Right renal cortex interstitium (tissue), 3 donors: Measurements from ENCODE around the gene GZMH. TPM values are rescaled to one million over a fixed set of nuclear protein-coding genes. Genes with fewer than 3 reads are reported as not detected.
"Not testable (repeated sequence)": the region's sequence is repeated elsewhere in the genome, so short reads cannot be mapped to it uniquely, and the experiment has no call there.

Experiments
- DNase-seq, 3 donors: peaks; one replicate each; pipeline ENCODE4 v3.0.0-alpha.2; 2013; ENCODE audit warnings: low read depth in 3 of 3, low spot score in 2 of 3
- polyA plus RNA-seq, 3 donors: library from polyadenylated mRNA; unstranded; fragments of 120-200 nt; gene quantifications; one replicate each; pipeline ENCODE4 v1.2.1, GENCODE V29; 2013; ENCODE audit not compliant: insufficient read length in 3 of 3

GZMH gene
- polyA plus RNA-seq, 3 donors: 0.21 to 0.24 TPM; not detected in 1

DNA sequence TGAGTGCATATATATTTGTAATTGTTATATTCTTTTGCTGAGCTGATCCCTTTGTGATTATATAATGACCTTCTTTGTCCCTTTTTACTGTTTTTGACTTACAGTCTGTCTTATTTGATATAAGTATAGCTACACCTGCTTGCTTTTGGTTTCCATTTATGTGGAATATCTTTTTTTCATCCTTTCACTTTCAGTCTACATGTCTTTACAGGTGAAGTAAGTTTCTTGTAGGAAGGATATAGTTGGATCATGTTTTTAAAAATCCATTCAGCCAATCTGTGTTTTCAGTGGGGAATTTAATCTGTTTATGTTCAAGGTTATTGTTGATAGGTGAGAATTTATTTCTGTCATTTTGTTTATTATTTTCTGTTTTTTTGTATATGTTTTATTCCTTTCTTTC lies 12.1 kb downstream of the GZMH start:
- no peak for DNase-seq

- DNase-seq: no peak
These were observed 14.2 kb downstream of the GZMH start for GRCh38 chr14:24595073-24595808.

- not testable (repeated sequence) for DNase-seq
These were observed 18.5 kb downstream of the GZMH start for GRCh38 chr14:24591004-24591403.

DNA sequence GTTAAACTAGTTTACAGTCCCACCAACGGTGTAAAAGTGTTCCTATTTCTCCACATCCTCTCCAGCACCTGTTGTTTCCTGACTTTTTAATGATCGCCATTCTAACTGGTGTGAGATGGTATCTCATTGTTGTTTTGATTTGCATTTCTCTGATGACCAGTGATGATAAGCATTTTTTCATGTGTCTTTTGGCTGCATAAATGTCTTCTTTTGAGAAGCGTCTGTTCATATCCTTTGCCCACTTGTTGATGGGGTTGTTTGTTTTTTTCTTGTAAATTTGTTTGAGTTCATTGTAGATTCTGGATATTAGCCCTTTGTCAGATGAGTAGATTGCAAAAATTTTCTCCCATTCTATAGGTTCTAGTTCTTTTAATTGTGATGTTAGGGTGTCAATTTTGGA lies 25.1 kb downstream of the GZMH start:
- DNase-seq: not testable (repeated sequence)

- no peak for DNase-seq
These were observed 30.9 kb downstream of the GZMH start for GRCh38 chr14:24578558-24578957.

DNA sequence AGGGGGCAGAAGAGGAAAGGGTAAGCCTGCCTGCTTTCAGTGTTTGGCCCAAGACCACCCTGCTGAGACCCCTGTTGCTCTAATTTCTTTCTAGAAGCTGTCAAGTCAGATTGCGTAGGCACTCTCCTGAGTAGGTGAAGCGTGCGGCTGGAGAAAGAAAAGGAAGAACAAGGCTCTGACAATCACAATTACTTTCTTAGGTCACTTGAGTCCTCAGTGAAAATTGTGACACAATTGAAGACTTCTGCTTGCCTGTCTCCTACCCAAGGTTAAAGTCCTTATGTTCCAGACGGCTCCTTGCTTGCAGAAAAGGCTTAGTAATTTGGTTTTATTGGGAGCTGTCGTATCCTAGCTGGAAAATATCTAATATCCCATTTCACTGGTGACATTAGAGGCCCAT lies 32.7 kb downstream of the GZMH start:
- no peak for DNase-seq

DNA sequence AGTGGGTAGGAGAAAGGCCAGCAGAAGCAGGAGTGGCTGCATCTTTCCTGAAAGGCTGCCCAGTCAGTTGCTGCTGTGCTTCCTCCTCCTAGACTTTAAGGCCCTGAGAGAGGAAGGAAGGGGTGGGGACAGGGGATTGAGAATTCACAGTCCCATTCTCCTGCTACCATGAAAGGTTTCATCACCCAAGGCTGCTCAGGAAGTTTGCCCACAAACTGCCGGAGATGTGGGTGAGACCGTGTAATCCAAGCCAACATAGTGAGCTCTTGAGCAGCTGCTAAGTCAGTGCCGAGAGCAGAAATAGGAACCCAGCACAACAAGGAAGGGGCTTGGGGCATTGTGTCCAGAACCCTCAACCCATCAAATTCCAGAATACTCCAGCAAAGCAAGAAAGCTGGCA lies 33.3 kb downstream of the GZMH start, which contains the start of gene CTSG:
TSS of gene CTSG (minus strand) at position 69 of the 400 bp plus-strand sequence. CDS start at position 42, 27 bp downstream.
- no peak for DNase-seq

DNA sequence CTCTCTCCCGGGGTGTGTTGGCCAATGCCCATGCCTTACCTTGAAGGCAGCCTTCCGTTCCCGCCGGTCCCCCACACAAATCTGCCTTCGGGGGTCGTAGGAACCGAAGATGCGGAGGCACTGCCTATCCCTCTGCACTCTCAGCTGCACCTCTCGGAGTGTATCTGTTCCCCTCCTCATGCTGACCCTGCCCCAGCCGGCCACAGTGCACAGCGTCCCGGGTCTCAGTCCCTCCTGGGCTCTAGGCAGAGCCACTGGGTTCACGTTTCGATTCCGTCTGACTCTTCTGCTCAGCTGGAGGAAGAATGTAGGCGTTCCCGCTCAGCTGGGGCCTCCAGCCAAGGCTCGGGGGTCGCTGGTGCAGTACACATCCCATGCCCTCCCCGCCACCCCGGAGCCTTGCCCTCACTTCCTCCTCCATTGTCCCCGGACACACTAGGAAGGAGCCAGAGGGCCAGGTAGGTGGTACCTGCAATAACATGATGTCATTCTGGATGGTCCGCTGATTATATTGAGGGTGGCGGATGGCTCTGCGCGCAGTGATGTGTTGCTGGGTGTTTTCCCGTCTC lies 35.2 kb downstream of the GZMH start:
- DNase-seq: no peak

DNA sequence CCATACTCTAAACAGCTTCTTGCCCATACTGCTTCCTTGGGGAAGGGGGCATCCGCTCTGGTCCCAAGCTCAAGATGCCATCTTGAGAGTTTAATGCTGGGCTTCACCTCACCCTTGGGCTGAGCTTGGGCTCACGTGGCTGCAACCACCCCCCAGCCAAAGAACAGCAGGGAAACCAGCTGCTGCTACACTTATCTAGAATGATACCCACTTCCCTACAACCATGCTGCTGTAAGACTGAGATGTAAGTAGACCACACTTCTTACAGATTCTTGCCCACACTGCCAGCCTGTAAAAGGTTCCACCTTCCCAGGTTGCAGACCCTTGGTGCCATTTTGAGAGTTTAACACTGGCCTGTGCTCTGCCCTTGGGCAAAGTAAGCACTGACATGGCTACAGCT lies 43.2 kb downstream of the GZMH start:
- no peak for DNase-seq

- no peak for DNase-seq
These were observed 43.7 kb downstream of the GZMH start for GRCh38 chr14:24565766-24566165.

DNA sequence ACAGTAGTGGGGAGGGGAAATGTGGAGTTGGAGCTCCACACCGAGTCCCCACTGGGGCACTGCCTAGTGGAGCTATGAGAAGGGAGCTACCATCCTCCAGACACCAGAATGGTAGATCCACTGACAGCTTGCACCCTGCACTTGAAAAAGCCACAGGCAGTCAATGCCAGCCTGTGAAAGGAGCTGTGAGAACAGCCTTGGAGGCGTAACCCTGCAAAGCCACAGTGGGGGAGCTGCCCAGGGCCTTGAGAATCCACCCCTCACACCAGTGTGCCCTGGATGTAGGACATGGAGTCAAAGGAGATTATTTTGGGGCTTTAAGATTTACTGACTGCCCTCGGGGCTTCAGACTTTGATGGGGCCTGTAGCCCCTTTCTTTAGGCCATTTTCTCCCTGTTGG lies 46.0 kb downstream of the GZMH start:
- DNase-seq: no peak

- no peak for DNase-seq
These were observed 52.7 kb downstream of the GZMH start for GRCh38 chr14:24556756-24557155.

Other genes starting within 250 kb of the GZMH start
- gene NFATC4, start 241.5 kb downstream of the GZMH start, polyA plus RNA-seq: 10 to 100 TPM; 45.0 to 50.5 (median 49.7) TPM
- gene NYNRIN, start 210.7 kb downstream of the GZMH start, polyA plus RNA-seq: 10 to 100 TPM; 40.3 to 47.7 (median 40.4) TPM
- 1 to 10 TPM; 2.2 to 3.0 (median 2.6) TPM for gene CBLN3, start 180.0 kb downstream of the GZMH start, polyA plus RNA-seq
- gene KHNYN, start 179.7 kb downstream of the GZMH start, polyA plus RNA-seq: 10 to 100 TPM; 41.0 to 42.4 (median 41.1) TPM
- 10 to 100 TPM; 49.7 to 54.8 (median 51.9) TPM for gene SDR39U1, start 166.9 kb downstream of the GZMH start, polyA plus RNA-seq
- gene CMA1, start 101.4 kb downstream of the GZMH start, polyA plus RNA-seq: under 1 TPM in 2 of 3 donors, not detected in 1; 0.26 to 0.38 TPM
- gene CTSG, start 33.4 kb downstream of the GZMH start, polyA plus RNA-seq: under 1 TPM; 0.18 to 0.93 (median 0.42) TPM
- gene GZMB, start 24.5 kb upstream of the GZMH start, polyA plus RNA-seq: under 1 TPM; 0.36 to 0.79 (median 0.42) TPM